ENCODE measurements around the gene SYNPO.

- TF ChIP-seq, protein P1, sequence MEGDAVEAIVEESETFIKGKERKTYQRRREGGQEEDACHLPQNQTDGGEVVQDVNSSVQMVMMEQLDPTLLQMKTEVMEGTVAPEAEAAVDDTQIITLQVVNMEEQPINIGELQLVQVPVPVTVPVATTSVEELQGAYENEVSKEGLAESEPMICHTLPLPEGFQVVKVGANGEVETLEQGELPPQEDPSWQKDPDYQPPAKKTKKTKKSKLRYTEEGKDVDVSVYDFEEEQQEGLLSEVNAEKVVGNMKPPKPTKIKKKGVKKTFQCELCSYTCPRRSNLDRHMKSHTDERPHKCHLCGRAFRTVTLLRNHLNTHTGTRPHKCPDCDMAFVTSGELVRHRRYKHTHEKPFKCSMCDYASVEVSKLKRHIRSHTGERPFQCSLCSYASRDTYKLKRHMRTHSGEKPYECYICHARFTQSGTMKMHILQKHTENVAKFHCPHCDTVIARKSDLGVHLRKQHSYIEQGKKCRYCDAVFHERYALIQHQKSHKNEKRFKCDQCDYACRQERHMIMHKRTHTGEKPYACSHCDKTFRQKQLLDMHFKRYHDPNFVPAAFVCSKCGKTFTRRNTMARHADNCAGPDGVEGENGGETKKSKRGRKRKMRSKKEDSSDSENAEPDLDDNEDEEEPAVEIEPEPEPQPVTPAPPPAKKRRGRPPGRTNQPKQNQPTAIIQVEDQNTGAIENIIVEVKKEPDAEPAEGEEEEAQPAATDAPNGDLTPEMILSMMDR (IDR thresholded peaks at IDR 0.05; ENCODE audit: insufficient read depth, low read length, poor library complexity, severe bottlenecking) = no peak
- no peak for TF ChIP-seq EZH2phosphoT487 (conservative IDR thresholded peaks at IDR 0.05; ENCODE audit: low read length)
These were observed 48.7 kb downstream of the SYNPO start for GRCh38 chr5:150689120-150689519.
